Measurements from ENCODE around the gene FSTL5.

FSTL5 gene

GRCh38 chr4:161937596-161937995 is 226.2 kb downstream of the FSTL5 start:
- no peak for DNase-seq (ENCODE audit: low read depth)

- DNase-seq (ENCODE audit: low read depth) = no peak
Measured at GRCh38 chr4:161936625-161937550, 226.9 kb downstream of the FSTL5 start.

- DNase-seq (ENCODE audit: low read depth) = no peak
Measured at GRCh38 chr4:161931089-161931488, 232.7 kb downstream of the FSTL5 start.

- no peak for DNase-seq (ENCODE audit: low read depth)
Measured at GRCh38 chr4:161929956-161930355, 233.8 kb downstream of the FSTL5 start.

GRCh38 chr4:161926033-161926828 is 237.6 kb downstream of the FSTL5 start:
- DNase-seq (ENCODE audit: low read depth) = no peak

- no peak for DNase-seq (ENCODE audit: low read depth)
Measured at GRCh38 chr4:161920304-161921052, 243.3 kb downstream of the FSTL5 start.

GRCh38 chr4:161919442-161920220 is 244.2 kb downstream of the FSTL5 start:
- DNase-seq (ENCODE audit: low read depth) = no peak

GRCh38 chr4:161916035-161916434 is 247.8 kb downstream of the FSTL5 start:
- DNase-seq (ENCODE audit: low read depth) = no peak

- no peak for DNase-seq (ENCODE audit: low read depth)
Measured at GRCh38 chr4:161907590-161907955, 256.2 kb downstream of the FSTL5 start.

GRCh38 chr4:161906836-161907589 is 256.8 kb downstream of the FSTL5 start:
- DNase-seq (ENCODE audit: low read depth) = no peak

- no peak for DNase-seq (ENCODE audit: low read depth)
Measured at GRCh38 chr4:161900110-161900509, 263.7 kb downstream of the FSTL5 start.

- DNase-seq (ENCODE audit: low read depth) = no peak
Measured at GRCh38 chr4:161894493-161895167, 269.2 kb downstream of the FSTL5 start.

- no peak for DNase-seq (ENCODE audit: low read depth)
Measured at GRCh38 chr4:161894014-161894413, 269.8 kb downstream of the FSTL5 start.

- no peak for DNase-seq (ENCODE audit: low read depth)
Measured at GRCh38 chr4:161893566-161893965, 270.2 kb downstream of the FSTL5 start.

- no peak for DNase-seq (ENCODE audit: low read depth)
Measured at GRCh38 chr4:161892951-161893350, 270.8 kb downstream of the FSTL5 start.

- DNase-seq (ENCODE audit: low read depth) = no peak
Measured at GRCh38 chr4:161883157-161883556, 280.6 kb downstream of the FSTL5 start.

GRCh38 chr4:161881370-161881769 is 282.4 kb downstream of the FSTL5 start:
- DNase-seq (ENCODE audit: low read depth) = no peak

- no peak for DNase-seq (ENCODE audit: low read depth)
Measured at GRCh38 chr4:161869511-161869910, 294.3 kb downstream of the FSTL5 start.

- DNase-seq (ENCODE audit: low read depth) = no peak
Measured at GRCh38 chr4:161856711-161857326, 307.0 kb downstream of the FSTL5 start.

- DNase-seq (ENCODE audit: low read depth) = no peak
Measured at GRCh38 chr4:161850631-161851030, 313.2 kb downstream of the FSTL5 start.
